HG03432 (cell line): ENCODE results near the gene BANF1.

ENCODE experiments used
- ATAC-seq: cut with Tn5 transposase; IDR thresholded peaks from one replicate; pipeline ENCODE4 v1.9.1; 2021; ENCODE audit warnings: mild to moderate bottlenecking, moderate library complexity; ENCODE audit not compliant: unreplicated experiment

Gene BANF1

DNA sequence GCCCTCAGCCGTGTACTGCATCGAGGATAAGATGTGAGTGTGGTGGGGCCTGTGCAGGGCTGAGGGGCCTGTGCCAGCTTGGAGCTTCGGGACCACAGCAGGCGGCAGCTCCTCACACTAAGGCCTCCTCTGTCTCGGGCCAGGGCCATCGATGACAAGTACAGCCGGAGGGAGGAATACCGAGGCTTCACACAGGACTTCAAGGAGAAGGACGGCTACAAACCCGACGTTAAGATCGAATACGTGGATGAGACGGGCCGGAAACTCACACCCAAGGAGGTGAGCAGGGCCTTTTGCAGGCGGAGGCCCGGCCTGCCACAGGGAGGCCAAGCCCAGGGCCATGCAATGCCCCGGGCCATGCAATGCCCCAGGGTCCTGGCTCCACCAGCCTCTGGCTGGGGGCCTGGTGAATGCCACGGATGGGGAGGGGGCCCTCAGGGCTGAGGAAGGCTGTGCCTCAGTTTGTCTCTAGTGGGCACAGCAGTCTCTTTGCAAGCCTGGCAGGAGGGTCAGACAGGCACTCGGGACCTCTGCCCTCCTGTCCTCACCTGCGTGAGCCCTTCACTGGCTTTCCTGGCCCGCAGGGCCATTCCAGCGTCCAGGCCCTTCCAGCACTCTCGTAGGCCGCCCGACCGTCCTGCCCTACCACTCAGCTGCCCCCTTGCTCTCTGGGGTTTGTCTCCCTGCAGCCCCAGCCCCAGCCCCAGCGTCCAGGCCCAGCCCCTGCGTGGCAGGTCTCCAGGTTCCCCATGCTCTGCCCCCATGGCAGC, 24.5 kb upstream of the BANF1 start:
- ATAC-seq, result no peak

DNA sequence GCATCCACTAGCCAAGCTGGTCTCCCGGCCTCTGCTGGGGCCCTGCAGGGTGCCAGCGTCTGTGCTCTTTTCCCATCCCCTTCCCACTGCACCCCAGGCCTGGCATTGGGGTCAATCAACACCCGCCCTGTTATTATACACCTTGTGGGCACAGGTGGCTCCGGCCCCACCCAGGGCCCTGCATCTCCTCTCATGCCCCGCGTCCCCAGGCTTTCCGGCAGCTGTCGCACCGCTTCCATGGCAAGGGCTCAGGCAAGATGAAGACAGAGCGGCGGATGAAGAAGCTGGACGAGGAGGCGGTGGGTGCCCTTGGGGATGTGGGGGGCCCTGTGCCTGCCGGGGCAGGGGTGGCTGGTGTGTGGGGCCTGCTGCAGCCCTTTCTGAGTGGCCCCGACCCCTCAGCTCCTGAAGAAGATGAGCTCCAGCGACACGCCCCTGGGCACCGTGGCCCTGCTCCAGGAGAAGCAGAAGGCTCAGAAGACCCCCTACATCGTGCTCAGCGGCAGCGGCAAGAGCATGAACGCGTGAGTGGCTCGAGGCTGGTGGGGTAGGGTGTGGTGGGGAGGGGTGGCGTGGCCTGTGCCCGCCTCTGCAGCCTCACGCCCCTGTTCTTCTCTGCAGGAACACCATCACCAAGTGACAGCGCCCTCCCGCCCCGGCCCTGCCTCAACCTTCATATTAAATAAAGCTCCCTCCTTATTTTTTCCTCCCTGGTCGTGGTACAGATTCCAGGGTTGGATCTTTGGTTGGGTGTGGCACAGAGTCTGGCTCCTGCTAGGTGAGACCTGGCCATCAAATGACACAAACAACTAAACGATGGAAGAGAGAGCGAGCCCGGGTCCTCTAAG, 23.7 kb upstream of the BANF1 start:
- no peak for ATAC-seq

- ATAC-seq, result no peak
These were observed 23.0 kb upstream of the BANF1 start for GRCh38 chr11:65979261-65979759.

DNA sequence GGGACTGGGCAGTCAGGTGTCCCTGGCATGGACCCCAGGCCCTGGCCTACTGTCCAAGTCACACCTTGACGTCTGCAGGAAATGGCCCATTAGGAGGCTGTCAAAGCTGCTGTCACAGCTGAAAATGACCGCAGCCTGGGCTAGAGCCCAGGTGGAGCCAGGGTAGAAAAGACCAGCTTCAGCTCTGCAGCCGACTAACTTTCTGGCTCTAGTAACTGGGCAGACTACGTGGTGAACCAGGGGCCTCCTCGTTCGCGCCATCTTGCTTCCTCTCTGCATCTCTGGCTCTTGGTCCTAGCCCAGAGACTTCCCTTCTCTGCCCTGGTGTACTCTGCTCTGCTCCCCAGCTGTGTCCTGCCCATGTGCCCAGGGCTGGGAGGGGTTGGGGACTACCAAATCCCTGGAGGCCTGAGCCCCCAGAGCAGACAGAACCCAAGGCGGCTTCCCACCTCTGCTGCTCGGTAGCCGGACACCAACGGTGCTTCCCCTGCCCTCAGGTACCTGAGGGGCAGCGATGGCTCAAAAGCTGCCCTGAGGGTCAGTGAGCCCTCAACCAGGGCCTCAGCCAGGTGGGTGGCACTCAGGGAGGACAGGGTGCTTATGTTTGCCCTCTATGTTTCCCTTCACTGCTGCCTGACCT, 21.1 kb upstream of the BANF1 start:
- no peak for ATAC-seq

DNA sequence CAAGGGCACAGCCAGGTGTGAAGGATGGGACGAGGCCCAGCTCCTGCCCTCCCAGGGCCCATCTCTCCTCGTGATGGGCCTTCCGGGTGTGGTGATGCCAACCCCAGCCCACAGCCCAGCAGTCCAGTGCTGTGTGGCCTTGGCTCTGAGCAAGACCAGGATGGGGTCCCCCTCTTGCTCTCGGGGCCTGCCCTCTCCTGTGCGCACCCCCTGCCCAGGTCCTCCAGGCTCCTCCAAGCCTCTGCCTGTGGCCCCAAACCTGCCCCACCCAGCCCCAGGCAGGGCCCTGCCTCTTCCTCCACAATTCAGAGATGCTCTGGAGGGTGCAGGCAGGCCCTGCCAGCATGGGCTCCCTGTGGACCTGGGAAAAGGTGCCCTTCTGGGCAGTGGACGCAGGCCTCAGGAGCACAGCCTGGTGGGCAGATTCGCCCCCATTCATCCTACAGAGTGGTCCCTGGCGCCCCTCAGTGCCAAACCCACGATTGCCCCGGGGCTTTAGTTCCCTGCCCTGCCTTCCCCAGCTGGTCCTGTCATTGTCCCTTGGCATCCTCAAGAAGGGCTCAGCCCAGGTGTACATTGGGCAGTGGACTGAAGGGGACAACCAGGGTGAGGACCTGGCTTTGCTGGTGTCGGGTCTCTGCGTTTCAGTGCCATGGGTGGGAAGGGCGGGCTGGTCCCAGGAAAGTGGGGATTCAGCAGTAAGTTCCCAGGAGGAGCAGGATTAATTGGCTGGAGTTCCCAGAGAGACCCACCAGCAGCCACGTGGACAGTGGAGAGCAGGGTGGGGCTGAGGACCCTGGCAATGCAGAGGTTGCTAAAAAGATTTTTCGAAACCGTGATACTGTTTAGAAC, 20.1 kb upstream of the BANF1 start:
- ATAC-seq, result no peak

DNA sequence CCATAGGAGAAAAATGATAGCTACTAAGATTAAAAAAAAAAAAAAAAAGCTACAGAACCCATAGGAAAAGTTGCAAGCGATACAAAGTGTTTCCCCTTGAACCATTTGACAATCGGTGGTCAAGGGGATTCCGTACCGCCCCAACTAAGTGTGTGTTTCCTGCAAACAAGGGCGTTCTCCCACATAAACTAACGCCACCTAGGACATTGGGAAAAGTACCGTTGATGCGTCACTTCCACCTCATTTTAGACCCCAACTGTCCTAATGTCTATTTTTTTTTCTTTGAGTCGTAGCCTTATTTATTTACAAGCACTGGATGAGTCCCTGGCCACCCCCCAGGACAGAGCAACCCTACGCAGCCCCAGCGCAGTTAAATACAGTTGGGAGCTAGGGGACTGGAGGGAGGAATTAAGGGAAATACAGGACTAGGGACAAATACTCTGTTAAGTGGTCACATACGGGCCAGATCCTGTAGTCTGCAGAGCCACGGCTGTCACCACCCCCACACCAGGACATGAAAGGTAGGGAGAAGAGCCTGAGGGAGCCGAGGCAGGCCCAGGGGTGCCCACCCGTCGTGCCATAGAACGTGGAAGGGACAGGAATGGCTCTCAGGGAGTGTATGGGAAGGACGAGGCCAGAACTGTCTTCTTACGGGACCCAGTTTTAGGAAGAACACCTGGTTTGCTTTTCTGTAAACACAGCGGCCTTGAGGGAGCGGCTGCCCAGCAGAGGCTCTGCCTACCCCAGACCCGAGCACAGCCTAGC, 19.3 kb upstream of the BANF1 start:
- no peak for ATAC-seq

DNA sequence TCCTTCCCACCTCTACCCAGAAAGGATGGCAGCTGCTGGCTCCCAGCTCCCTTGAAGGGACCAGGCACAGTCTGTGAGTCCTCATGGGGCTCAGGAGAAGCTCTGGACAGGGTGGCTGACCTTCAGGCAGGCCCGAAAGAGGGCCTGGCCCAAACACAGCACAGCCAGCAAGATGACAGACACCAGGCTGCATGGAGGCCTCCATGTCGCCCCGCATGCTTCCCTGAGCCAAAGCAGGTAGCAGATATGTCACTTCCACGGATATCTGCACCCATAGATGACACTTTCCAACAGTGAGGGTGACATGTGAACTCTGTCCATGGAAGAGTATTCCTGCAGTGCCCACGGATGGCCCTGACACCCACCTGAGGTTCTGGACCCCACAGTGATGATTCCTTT, 18.7 kb upstream of the BANF1 start:
- ATAC-seq, result no peak

- no peak for ATAC-seq
These were observed 15.0 kb upstream of the BANF1 start for GRCh38 chr11:65987336-65987735.

- peak; percentile 86 for ATAC-seq
These were observed 13.3 kb upstream of the BANF1 start for GRCh38 chr11:65988791-65989592.

DNA sequence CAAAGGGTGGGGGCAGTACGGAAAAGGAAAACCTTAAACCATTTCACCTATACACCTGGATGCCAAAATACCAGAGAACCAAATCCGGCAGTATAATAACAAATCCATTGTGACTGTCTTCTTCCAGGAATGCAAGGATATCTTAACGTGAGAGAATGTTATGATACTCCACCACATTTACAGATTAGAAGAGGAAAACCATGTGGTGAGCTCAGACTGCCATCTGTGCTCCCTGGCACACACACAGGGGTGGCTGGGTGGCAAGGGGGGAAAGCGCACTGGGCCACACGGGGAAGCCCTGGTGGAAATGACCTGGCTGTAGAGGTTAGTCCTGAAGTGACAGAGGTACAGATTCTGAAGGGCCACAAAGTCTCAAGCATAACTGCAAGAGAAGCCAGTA, 10.2 kb upstream of the BANF1 start:
- ATAC-seq, result no peak

DNA sequence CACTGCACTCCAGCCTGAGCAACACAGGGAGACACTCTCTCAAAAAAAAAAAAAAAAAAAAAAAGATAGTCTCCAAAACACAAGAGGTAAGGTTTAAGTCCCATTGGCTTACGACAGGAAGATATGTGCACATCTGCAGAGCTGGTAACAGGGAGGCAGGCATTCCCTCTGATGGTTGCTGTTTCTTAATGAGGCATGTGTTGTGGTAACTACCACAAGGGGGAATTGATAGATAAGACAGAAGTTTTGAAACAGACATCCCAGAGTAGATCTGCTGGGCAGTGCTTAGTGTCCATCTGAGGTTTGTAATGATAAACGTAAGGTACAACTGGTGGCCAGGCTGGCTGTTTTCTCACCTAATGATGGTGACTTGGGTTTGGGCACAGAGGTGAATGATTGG, 5.0 kb upstream of the BANF1 start:
- no peak for ATAC-seq

DNA sequence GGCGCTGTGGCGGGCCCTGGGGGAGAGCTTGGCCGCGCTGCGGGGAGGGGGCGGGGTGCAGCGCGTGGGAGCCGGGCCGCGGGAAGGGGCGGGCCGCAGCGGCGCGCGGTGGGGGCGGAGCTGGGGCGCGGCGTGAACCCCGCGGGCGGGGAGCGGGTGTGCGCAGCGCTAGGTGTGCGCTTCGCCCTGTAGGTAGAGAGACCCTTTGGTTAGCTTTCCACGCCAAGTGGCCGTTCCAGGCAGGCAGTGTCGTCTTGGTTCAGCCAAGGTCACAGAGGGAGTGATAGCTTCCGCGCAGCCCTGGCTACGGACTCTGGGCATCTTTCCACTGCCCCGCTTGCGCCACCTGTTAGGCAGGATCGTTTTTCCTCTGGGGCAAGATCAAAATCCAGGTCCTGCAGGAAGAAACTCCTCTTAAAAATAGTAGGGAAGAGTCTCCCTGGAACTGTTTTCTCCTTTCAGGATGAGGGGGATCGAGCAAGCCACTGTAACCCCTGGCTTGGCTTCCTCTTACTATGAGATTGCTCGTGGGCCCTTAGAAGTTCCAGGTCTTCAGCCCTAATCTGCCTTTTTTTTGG, 434 bp downstream of the BANF1 start:
- peak; percentile 57 for ATAC-seq

DNA sequence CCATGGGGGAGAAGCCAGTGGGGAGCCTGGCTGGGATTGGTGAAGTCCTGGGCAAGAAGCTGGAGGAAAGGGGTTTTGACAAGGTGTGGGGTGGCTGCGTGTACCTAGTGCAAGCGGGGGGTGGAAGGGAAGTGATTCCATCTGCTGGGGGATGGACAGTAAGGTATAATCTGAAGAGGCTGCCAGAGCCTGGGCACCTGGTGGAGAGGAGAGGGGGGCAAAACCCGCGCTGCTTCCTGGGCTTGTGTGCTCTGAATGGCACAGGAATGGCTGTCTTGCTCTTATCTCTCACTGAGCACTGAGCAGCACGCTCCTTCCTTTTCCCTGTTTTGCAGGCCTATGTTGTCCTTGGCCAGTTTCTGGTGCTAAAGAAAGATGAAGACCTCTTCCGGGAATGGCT, 988 bp downstream of the BANF1 start:
- no peak for ATAC-seq

DNA sequence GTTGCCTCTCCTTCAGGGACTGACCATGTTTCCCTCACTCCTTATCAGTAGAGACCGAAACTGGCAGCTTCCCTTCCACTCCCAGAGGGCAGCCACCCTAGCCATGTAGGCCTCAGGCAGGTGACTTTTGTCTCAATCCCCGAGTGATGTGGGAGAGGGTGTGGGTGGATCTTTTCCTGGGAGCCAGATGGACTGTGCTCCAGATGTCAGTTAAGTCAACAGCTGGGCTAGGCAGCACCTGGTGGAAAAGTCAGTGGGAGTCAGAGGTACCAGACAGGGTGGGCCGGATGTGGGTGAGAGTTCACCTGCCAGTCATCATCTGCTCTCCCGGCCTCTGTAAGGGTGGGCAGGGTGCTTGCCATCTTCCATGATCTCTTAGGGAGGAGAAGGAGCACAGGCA, 1.9 kb downstream of the BANF1 start:
- ATAC-seq, result no peak

- no peak for ATAC-seq
These were observed 4.0 kb downstream of the BANF1 start for GRCh38 chr11:66006134-66006890.

DNA sequence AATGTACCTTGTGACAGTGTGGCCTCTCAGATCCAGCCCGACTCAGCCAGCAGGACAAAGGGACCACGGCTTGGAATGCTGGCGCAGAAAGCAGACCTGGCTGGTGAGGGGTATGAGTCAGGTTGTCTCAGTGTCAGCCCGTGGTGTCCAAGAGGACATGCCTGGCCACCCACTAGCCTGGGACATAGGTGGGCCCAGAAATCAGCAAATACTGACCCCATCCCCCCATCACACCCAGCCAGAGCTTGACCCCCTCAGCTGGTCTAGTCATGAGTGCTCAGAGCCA, 4.5 kb downstream of the BANF1 start:
- ATAC-seq, result no peak

DNA sequence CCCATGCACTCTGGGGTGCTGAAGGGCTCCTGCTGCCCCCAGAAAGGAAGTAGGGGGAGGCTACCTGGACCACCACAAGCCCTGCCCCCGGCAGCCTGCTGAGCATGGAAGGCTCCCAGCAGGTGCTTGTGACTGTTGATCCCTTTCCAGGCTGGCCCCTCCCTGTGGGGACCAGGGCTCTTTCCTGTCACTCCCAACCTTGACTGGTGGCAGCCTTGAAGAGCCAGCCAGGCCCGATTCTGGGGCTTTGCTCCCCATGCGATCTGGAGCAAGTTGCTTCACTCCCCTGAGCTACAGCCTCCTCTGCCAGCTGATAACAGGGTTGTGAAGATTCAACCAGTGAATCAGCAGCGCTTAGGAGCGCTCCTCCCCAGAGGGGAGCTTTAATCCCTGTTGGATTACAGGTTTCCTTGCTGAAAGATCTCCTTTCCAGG, 4.9 kb downstream of the BANF1 start:
- ATAC-seq, result no peak

DNA sequence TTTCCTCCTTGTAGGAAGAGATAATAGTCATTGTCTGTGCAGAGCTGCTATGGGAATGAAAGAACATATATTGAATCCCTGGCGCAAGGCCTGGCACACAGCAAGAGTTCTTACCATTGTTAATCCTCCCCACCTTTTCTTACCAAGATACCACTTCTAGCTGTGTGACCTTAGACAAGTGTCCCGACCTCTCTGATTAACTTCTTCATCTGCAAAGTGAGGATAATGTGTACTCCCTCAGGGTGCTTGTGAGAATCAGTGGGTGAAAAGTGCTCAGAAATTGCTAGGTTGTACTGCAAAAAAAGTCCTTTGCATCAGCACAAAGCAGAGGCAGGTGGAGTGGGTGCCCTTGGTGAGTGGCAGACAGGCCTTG, 5.8 kb downstream of the BANF1 start:
- no peak for ATAC-seq
